Measurements from ENCODE around the gene CRTAP.
"Not testable (repeated sequence)": the region's sequence is repeated elsewhere in the genome, so short reads cannot be mapped to it uniquely, and the experiment has no call there.

Gene CRTAP

DNA sequence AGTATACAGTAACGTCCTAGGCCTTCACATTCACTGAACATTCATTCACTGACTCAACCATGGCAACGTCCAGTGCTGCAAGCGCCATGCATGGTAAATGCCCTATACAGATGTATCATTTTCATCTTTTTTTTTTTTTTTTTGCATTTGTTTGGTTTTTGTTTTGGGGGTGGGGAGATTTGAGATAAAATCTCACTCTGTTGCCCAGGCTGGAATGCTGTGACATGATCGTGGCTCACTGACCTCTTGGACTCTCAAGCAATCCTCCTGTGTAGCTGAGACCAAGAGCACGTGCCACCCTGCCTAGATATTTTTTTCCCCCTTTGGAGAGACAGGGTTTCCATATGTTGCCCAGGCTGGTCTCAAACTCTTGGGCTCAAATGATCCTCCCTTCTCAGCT lies 67.4 kb downstream of the CRTAP start:
- DNase-seq, result no peak

GRCh38 chr3:33181641-33182040 lies 67.8 kb downstream of the CRTAP start:
- not testable (repeated sequence) for DNase-seq

- no peak for DNase-seq
Measured at GRCh38 chr3:33184863-33185262, 71.0 kb downstream of the CRTAP start.

DNA sequence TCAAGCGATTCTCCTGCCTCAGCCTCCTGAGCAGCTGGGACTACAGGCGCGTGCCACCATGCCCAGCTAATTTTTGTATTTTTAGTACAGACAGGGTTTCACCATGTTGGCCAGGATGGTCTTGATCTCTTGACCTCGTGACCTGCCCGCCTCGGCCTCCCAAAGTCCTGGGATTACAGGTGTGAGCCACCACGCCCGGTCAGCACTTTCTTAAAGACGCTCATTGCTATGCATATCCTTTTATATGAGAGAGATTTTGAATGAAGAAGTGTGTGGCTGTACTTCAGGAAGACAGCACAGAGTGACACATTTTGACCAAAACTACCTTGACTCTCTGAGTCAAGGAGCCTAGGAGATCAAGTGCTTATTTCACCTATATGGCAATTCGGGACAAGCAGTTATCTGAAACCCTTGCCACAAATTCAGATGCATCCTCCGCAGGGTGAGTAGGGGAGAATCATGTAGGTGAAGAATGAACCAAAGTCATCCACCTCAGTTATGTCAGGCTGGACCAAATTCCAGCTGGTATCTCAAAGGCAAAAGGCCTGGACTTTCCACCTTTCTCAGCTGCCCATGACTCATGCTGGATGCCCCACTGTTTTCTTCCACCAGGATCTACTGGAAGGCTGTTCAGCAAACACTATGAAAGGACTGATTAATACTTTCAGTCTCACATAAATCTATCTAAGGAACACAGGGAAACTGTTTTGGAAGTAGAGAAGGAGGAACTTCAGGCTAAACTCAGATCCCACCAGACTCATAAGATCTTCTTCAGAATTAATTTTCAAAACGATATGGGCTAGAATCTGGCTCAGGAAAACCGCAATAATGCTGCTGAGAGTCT lies 72.9 kb downstream of the CRTAP start:
- DNase-seq, result no peak

GRCh38 chr3:33187368-33187634 lies 73.5 kb downstream of the CRTAP start:
- no peak for DNase-seq

- DNase-seq, result peak; percentile 89
Measured at GRCh38 chr3:33194303-33194702, 80.5 kb downstream of the CRTAP start.

DNA sequence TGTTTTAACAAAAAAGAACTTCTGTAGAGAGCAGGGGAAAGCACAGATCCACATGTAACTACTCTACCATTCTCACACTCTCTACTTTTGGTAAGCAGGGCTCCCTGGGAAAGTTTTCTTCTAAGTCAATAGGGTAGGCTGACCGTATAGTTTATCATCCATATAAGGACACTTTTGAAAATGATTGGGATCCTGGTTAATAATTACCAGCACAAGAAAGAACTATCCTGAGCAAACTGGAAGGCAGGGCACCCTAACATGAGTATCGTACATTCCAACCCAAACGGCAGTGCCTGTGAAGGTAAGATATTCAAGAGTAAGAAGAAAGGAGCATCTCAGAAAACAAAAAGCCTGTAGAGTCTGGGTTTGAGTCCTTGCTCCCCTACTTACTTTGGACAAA lies 82.7 kb downstream of the CRTAP start:
- DNase-seq, result no peak
